ENCODE measurements around the gene SLC4A3.
A peak's percentile ranks its signal among the peaks of the same experiment; 100 is the strongest.

SLC4A3 gene

DNA sequence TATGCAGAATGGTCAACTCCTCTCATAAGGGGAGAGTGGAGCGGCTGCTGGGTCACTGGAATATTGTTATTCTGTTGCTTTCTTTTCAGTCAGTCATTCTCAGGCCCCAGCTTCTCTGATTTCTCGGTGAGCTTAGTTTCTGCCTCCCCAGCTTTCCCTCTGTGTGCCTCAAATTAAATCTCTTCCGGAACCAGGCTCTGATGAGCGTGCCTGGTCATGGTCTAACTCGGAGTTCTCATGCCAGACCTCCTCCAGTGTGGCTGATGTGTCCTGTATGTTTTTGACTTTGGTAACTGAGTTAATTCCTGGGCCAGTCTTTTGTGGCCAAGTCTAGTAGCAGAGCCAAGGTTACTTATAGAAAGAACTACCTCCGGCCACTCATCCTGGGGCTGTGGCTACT, 34.7 kb upstream of the SLC4A3 start:
- Histone ChIP-seq H2AFZ (ENCODE audit: low read depth) (no peak overlapping the region), H3K27me3 (ENCODE audit: insufficient read depth, low read depth) (no peaks in the 10 kb centered on the region), H3K4me2 (no peak overlapping the region), H4K20me1 (ENCODE audit: insufficient read depth) (no peaks in the 10 kb centered on the region), H3K36me3 (ENCODE audit: insufficient read depth) (no peaks in the 10 kb centered on the region), H3K9ac (no peak overlapping the region), H3K27ac (no peak overlapping the region), H3K79me2 (ENCODE audit: insufficient read depth, low read depth) (no peaks in the 10 kb centered on the region), H3K4me3 (IDR thresholded peaks at IDR 0.05; ENCODE audit: insufficient read depth, low read depth, low read length) (no peak overlapping the region), H3K4me1 (ENCODE audit: low read depth, poor library complexity, severe bottlenecking) (peaks cover 4% of the 10 kb centered on the region)
- TF ChIP-seq, protein P1, sequence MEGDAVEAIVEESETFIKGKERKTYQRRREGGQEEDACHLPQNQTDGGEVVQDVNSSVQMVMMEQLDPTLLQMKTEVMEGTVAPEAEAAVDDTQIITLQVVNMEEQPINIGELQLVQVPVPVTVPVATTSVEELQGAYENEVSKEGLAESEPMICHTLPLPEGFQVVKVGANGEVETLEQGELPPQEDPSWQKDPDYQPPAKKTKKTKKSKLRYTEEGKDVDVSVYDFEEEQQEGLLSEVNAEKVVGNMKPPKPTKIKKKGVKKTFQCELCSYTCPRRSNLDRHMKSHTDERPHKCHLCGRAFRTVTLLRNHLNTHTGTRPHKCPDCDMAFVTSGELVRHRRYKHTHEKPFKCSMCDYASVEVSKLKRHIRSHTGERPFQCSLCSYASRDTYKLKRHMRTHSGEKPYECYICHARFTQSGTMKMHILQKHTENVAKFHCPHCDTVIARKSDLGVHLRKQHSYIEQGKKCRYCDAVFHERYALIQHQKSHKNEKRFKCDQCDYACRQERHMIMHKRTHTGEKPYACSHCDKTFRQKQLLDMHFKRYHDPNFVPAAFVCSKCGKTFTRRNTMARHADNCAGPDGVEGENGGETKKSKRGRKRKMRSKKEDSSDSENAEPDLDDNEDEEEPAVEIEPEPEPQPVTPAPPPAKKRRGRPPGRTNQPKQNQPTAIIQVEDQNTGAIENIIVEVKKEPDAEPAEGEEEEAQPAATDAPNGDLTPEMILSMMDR (conservative IDR thresholded peaks at IDR 0.05; ENCODE audit: low read depth, low read length), result no peak

DNA sequence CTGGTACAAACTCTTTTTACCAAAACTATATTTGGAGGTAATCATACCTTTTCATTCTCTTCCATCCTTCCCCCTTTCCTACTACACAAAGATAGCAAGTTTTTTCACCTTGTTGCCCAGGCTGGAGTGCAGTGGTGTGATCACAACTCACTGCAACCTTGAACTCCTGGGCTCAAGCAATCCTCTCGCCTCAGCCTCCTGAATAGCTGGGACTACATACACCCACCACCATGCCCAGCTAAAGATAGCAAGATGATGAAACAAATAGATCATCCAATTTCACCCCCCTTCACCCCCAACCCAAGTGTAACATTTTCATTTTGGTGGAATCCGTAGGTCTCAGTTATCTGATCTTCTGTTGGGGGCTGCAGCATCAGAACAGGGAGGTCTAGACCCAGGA, 34.3 kb upstream of the SLC4A3 start:
- Histone ChIP-seq H3K27ac (no peak overlapping the region), H3K4me2 (no peak overlapping the region), H2AFZ (ENCODE audit: low read depth) (no peak overlapping the region), H3K4me1 (ENCODE audit: low read depth, poor library complexity, severe bottlenecking) (peaks cover 4% of the 10 kb centered on the region), H3K9ac (no peak overlapping the region), H3K36me3 (ENCODE audit: insufficient read depth) (no peaks in the 10 kb centered on the region), H3K27me3 (ENCODE audit: insufficient read depth, low read depth) (no peaks in the 10 kb centered on the region), H4K20me1 (ENCODE audit: insufficient read depth) (no peaks in the 10 kb centered on the region), H3K4me3 (IDR thresholded peaks at IDR 0.05; ENCODE audit: insufficient read depth, low read depth, low read length) (no peak overlapping the region), H3K79me2 (ENCODE audit: insufficient read depth, low read depth) (no peaks in the 10 kb centered on the region)
- TF ChIP-seq, protein P1 (conservative IDR thresholded peaks at IDR 0.05; ENCODE audit: low read depth, low read length), result no peak

- Histone ChIP-seq H4K20me1 (ENCODE audit: insufficient read depth) (no peaks in the 10 kb centered on the region), H3K27ac (no peak overlapping the region), H3K27me3 (ENCODE audit: insufficient read depth, low read depth) (no peaks in the 10 kb centered on the region), H3K9ac (no peak overlapping the region), H3K4me2 (no peak overlapping the region), H2AFZ (ENCODE audit: low read depth) (no peak overlapping the region), H3K36me3 (ENCODE audit: insufficient read depth) (no peaks in the 10 kb centered on the region), H3K4me3 (IDR thresholded peaks at IDR 0.05; ENCODE audit: insufficient read depth, low read depth, low read length) (no peak overlapping the region), H3K79me2 (ENCODE audit: insufficient read depth, low read depth) (no peaks in the 10 kb centered on the region), H3K4me1 (ENCODE audit: low read depth, poor library complexity, severe bottlenecking) (peaks cover 11% of the 10 kb centered on the region)
- TF ChIP-seq, protein P1 (conservative IDR thresholded peaks at IDR 0.05; ENCODE audit: low read depth, low read length), result no peak
Observed at GRCh38 chr2:219595256-219595655, 32.2 kb upstream of the SLC4A3 start.

DNA sequence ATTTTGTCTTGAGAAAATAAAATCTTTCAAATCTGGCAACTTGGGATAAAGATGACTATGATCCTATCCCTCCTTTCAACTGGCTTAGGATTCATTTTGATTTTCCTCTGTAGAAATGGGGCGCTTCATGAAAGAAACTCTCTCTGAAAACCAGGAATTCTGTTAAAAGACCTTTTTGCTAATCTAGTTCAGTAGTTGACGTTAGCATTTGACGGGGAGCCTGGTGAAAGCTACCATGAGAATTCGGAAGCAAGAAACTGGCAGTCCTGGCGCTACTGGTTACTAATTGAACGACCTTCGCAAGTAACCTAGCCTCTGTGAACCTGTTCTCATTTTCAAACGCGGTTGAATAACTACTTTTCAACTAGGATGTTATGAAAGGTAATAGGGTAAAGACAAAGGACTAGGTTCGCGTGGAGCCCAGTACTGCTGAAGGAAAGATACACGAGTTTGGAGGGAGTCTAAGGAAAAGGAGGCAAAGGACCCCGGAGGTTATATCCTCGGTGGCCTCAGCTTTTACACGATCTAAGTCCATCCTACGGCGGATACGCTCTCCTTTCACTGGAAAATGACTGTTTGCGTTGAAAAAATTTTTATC, 30.4 kb upstream of the SLC4A3 start:
- H3K4me3 ChIP-seq (IDR thresholded peaks at IDR 0.05; ENCODE audit: insufficient read depth, low read depth, low read length), result peak overlapping the region; percentile 58
- no peaks in the 10 kb centered on the region for H4K20me1 ChIP-seq (ENCODE audit: insufficient read depth)
- H3K4me2 ChIP-seq, result peak overlapping the region; percentile 87
- H3K4me1 ChIP-seq (ENCODE audit: low read depth, poor library complexity, severe bottlenecking), result peaks cover 11% of the 10 kb centered on the region
- H2AFZ ChIP-seq (ENCODE audit: low read depth), result peak overlapping the region; percentile 92
- TF ChIP-seq, protein P1 (conservative IDR thresholded peaks at IDR 0.05; ENCODE audit: low read depth, low read length), result no peak
- peak overlapping the region; percentile 38; the same call in 1 of the 2 replicates for H3K9ac ChIP-seq
- no peaks in the 10 kb centered on the region for H3K79me2 ChIP-seq (ENCODE audit: insufficient read depth, low read depth)
- no peaks in the 10 kb centered on the region for H3K27me3 ChIP-seq (ENCODE audit: insufficient read depth, low read depth)
- peak overlapping the region; percentile 48; the same call in 1 of the 2 replicates for H3K27ac ChIP-seq
- no peaks in the 10 kb centered on the region for H3K36me3 ChIP-seq (ENCODE audit: insufficient read depth)

Data from KMS-11 (cell line).